CD4-positive, alpha-beta T cell treated with Interleukin-17A for 4 hours (primary cell): ENCODE data around the gene AP1M1.
A peak's percentile ranks its signal among the peaks of the same experiment; 100 is the strongest.
"Not testable (repeated sequence)": the region's sequence is repeated elsewhere in the genome, so short reads cannot be mapped to it uniquely, and the experiment has no call there.

Experiments
- DNase-seq: peaks from one replicate; pipeline ENCODE4 v3.0.0-alpha.2; 2020; ENCODE audit warnings: mixed read lengths

Gene AP1M1

GRCh38 chr19:16197622-16198369 is at the start of gene AP1M1:
Gene AP1M1 (plus strand): TSS chr19:16197911. CDS start chr19:16198027, 116 bp downstream.
- peak; percentile 100 for DNase-seq

DNA sequence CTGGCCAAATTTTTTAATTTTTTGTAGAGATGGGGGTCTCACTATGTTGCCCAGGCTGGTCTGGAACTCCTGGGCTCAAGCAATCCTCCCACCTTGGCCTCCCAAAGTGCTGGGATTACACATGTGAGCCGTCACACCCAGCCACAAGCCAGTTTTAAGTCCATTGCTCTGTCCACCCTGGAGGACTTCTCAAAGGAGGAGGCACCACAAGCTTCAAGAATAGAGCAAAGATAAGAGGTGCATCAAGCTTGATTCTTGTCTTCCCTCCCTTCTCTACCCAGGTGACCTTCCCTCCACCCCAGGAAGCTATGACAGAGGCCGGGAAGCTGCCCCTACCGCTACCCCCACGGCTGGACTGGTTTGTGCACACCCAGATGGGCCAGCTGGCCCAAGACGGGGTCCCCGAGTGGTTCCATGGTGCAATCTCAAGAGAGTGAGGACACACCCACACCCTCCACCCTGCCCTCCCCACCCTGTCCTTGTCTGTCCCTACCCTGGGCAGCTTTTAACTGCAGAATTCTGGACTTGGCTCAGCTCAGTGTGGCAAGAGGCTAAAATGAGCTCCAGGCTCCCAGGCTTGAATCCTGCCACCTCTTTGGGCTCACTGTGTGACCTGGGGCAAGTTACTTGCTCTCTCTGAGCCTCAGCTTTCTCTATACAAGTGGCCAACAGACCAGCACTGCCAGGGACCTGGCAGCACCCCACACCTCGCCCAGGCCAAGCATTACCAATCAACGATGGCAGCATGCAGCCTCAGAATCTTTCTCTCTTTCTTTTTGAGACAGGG is 49.1 kb upstream of the AP1M1 start:
- no peak for DNase-seq

GRCh38 chr19:16153582-16154336 is 44.0 kb upstream of the AP1M1 start:
- no peak for DNase-seq

- DNase-seq: no peak
Measured at GRCh38 chr19:16154557-16154956, 43.2 kb upstream of the AP1M1 start.

- no peak for DNase-seq
Measured at GRCh38 chr19:16155128-16155527, 42.6 kb upstream of the AP1M1 start.

- DNase-seq: no peak
Measured at GRCh38 chr19:16156904-16157303, 40.8 kb upstream of the AP1M1 start.

- no peak for DNase-seq
Measured at GRCh38 chr19:16157601-16158000, 40.1 kb upstream of the AP1M1 start.

GRCh38 chr19:16159655-16160054 is 38.1 kb upstream of the AP1M1 start:
- DNase-seq: no peak

DNA sequence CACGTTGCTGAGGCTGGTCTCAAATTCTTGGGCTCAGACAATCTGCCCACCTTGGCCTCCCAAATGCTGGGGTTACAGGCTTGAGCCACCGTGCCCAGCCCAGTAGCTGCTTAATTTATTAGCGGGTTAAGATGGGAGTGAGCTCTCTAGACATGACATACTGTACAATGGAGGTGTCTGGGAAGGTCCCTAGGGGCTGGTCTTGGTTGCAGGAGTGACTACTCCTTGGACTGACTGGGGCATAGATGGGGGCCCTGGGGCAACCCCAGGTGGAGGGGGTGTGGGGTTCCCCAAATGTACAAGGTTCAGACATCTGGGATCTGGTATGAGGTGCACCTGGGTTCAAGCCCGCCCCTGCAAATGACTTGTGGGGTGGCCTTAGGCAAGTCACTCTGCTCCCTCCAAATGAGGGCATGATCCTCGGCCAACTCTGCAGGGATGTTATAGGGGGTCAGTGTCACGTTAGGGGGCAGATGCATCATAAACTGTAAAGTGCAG is 37.2 kb upstream of the AP1M1 start:
- no peak for DNase-seq

GRCh38 chr19:16160943-16161560 is 36.7 kb upstream of the AP1M1 start:
- peak; percentile 12 for DNase-seq

DNA sequence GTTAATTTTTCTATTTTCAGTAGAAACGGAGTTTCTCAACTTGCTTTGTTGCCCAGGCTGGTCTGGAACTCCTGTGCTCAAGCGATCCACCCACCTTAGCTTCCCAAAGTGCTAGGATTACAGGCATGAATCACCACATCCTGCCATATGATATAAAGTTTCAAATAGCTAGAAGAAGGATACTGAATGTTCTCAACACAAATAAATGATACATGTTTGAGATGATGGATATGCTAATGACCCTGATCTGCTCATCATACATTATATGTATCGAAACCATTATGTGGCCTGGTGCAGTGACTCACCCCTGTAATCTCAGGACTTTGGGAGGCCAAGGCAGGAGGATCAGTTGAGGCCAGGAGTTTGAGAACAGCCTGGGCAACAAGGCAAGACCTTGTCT is 35.9 kb upstream of the AP1M1 start:
- no peak for DNase-seq

- no peak for DNase-seq
Measured at GRCh38 chr19:16164222-16164890, 33.4 kb upstream of the AP1M1 start.

GRCh38 chr19:16166417-16166816 is 31.3 kb upstream of the AP1M1 start:
- no peak for DNase-seq

DNA sequence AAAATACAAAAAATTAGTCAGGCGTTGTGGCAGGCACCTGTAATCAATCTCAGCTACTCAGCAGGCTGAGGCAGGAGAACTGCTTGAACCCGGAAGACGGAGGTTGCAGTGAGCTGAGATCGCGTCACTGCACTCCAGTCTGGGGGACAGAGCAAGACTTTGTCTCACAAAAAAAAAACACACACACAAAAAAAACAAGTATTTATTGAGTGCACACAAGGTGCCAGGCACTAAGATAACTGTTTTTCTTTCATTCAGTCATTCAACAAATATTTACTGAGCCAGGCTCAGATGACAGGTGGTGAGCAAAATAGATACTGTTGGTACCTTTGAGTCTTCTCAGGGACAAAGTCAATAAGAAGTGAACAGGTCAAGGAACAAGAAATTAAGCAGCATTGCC is 30.7 kb upstream of the AP1M1 start:
- DNase-seq: no peak

DNA sequence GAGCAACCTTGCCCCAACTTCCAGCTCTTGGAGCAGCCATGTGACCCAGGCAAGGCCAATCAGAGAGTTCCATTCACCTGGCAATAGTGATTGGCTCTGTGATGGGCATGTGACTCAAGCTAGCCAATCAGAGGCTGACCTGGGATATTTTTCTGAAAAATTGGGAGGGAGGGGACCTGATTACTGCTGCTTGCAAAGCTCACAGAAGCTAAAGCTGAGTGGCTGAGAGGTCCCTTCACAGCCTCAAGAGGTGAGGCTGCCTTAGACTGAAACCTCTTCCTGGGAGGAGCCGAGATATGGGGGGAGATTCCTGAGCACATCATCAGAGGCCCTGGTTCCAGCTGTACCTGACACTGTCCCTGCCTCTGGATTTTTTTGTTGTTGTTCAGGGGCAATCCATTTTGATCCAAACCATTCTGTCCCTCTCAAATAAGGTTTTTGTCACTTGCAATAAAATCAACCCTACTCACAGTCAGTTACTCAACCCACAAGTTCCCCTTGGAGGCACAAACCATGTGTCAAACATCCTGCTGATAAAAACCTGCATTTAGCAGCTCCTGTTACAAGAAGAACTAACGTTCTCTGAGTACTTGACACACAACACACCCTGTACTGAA is 29.1 kb upstream of the AP1M1 start:
- DNase-seq: no peak

DNA sequence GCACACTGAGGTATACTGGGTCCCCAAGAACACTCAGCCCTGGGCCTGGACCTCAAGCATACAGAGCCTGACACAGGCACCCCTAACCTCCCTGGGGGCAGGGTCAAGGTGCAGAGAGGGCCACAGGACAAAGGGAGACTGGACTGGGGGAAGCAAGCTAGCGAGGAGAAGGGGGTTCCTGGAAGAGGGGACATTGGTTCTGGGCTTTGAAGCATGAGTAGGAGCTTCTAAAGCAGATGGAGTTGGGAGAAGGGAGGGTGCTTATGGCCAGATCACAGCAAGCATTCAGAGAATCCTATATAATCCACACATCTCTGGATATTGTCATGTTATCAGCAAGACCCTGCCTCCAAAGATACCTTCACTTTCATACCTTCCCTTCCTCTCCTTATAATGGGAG is 27.6 kb upstream of the AP1M1 start:
- no peak for DNase-seq

DNA sequence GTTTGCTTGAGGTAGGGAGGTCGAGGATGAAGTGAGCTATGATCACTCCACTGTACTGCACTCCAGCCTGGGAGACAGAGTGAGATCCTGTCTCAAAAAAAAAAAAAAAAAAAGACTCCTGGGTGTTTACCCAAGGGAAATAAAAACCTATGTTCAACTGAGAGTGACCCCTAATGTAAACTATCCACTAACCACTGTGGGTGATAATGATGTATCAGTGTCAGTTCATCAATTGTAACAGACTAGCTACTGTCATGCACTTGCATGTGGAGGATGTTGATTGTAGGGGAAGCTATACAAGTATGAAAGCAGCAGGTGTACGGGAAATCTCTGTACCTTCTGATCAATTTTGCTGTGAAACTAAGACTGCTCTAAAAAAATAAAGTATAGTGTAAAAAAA is 21.8 kb upstream of the AP1M1 start:
- no peak for DNase-seq

DNA sequence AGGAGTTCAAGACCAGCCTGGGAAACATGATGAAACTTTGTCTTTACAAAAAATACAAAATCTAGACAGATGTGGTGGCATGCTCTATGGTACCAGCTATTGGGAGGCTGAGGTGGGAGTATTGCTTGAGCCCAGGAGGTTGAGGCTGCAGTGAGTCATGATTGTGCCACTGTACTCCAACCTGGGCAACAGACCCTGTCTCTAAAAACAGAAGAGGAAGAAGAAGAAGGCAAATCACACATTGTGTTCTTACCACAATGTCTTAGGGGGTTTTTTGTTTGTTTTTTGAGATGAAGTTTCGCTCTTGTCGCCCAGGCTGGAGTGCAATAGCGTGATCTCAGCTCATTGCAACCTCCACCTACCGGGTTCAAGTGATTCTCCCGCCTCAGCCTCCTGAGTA is 18.8 kb upstream of the AP1M1 start:
- DNase-seq: not testable (repeated sequence)

- no peak for DNase-seq
Measured at GRCh38 chr19:16180611-16181010, 17.1 kb upstream of the AP1M1 start.

- DNase-seq: no peak
Measured at GRCh38 chr19:16184665-16185122, 13.0 kb upstream of the AP1M1 start.

- DNase-seq: peak; percentile 99
Measured at GRCh38 chr19:16185123-16185767, 12.5 kb upstream of the AP1M1 start, which contains the start of gene FAM32A. Gene FAM32A (plus strand): TSS chr19:16185410. CDS start chr19:16185443, 33 bp downstream.
